Hepatocyte (in vitro differentiated cells): ENCODE data around the gene TAS2R60.

Experiments
- EZH2 ChIP-seq: fragments of 200-600 bp; sonication (generic); IDR thresholded peaks from 2 replicates; pipeline ENCODE4 v1.6.1; 2016; ENCODE audit warnings: antibody characterized with exemption, mild to moderate bottlenecking, borderline replicate concordance
- TF ChIP-seq, protein P1 (sequence below): fragments of 200-600 bp; sonication (generic); IDR thresholded peaks from 2 replicates; pipeline ENCODE4 v1.5.1; 2016; ENCODE audit warnings: antibody characterized with exemption, mild to moderate bottlenecking; ENCODE audit not compliant: poor library complexity

DNA sequence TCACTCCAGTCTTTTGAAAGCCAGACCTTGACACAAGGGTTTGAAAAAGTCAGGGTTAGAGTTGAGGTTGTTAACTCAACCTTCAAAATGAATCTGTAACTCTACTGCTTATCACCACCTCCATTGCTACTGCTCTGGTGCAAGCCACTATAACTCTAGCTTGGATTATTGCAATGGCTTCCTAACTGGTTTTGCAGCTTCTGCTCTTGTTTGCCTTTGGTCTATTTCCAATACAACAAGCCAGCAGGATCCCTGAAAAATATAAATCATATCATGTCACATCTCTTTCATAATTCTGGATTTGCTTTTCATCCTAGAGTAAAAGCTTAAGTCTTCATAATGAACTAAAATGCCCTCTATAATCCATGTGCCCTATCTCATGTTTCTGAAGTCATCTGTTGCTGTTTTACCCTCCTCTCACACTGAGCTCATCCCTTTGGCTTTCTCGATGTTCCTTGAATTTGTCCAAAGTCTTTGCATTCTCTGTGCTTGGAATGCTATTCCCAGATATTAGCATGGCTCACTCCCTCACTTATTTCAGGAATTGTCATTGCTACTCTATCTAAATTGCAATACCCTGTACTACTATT is 10.9 kb downstream of the TAS2R60 start:
- TF ChIP-seq, protein P1, sequence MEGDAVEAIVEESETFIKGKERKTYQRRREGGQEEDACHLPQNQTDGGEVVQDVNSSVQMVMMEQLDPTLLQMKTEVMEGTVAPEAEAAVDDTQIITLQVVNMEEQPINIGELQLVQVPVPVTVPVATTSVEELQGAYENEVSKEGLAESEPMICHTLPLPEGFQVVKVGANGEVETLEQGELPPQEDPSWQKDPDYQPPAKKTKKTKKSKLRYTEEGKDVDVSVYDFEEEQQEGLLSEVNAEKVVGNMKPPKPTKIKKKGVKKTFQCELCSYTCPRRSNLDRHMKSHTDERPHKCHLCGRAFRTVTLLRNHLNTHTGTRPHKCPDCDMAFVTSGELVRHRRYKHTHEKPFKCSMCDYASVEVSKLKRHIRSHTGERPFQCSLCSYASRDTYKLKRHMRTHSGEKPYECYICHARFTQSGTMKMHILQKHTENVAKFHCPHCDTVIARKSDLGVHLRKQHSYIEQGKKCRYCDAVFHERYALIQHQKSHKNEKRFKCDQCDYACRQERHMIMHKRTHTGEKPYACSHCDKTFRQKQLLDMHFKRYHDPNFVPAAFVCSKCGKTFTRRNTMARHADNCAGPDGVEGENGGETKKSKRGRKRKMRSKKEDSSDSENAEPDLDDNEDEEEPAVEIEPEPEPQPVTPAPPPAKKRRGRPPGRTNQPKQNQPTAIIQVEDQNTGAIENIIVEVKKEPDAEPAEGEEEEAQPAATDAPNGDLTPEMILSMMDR: no peak
- no peak for TF ChIP-seq EZH2
